Ovary (tissue), 9 donors: ENCODE measurements around the gene GPR55. TPM values are rescaled to one million over a fixed set of nuclear protein-coding genes. Genes with fewer than 3 reads are reported as not detected.

Experiments used
- DNase-seq, 5 donors: peaks; one replicate each; pipeline ENCODE4 v3.0.0-alpha.2; 2019 to 2020
- H3K27ac ChIP-seq, 2 donors: fragments of 200-600 bp; one replicate each; pipeline versions ENCODE4 v1.5.1 to v1.8.0; 2019 to 2022
- H3K27me3 ChIP-seq: fragments of 200-600 bp; one replicate; pipeline ENCODE4 v1.8.0; 2022
- H3K36me3 ChIP-seq: fragments of 200-600 bp; sonication (generic); one replicate; pipeline ENCODE4 v1.5.1; 2019
- H3K4me1 ChIP-seq: one replicate; pipeline ENCODE4 v1.8.1; 2013; ENCODE audit warnings: mild to moderate bottlenecking, moderate library complexity; ENCODE audit not compliant: insufficient read depth
- H3K4me3 ChIP-seq: fragments of 200-600 bp; sonication (generic); one replicate; pipeline ENCODE4 v1.5.1; 2017
- H3K9me3 ChIP-seq, 2 donors: fragments of 200-600 bp in 1 of 2; sonication (generic) in 1 of 2; one replicate each; pipeline versions ENCODE4 v1.5.1 to v1.8.1; 2013 to 2019; ENCODE audit warnings: mild to moderate bottlenecking in 1 of 2, moderate library complexity in 1 of 2
- CTCF ChIP-seq, 3 donors: fragments of 450-650 bp in 2 of 3; fragments of 200-600 bp in 1 of 3; IDR thresholded peaks; one replicate each; pipeline versions ENCODE4 v1.5.1 to v1.8.0; 2016 to 2022; ENCODE audit warnings: antibody characterized with exemption in 3 of 3, mild to moderate bottlenecking in 1 of 3
- EP300 ChIP-seq: sonication (generic); formaldehyde crosslinking; IDR thresholded peaks from one replicate; pipeline ENCODE4 v1.6.1; 2017; ENCODE audit warnings: antibody characterized with exemption
- POLR2A ChIP-seq: fragments of 450-650 bp; IDR thresholded peaks from one replicate; pipeline ENCODE4 v1.6.1; 2017; ENCODE audit warnings: antibody characterized with exemption, mild to moderate bottlenecking, moderate library complexity
- WGBS, 3 donors: extraction: QIAGEN DNeasy Blood & Tissue Kit in 1 of 3; methylation state at CpG; one replicate each; pipeline versions ENCODE4 v1.1.5 to v1.1.7; 2013 to 2017; 5-methylcytosine and 5-hydroxymethylcytosine counted together
- intact Hi-C, 4 donors: fragments of 100-400 bp; cut with DNase I; formaldehyde crosslinking; loops; one replicate each; pipeline versions ENCODE4 v1.11.0 to v1.15.1; 2022 to 2023
- polyA plus RNA-seq, 2 donors: library from polyadenylated mRNA; stranded (reverse); fragments of 200-250 nt in 1 of 2; fragments of 350-450 nt in 1 of 2; fragmentation: Illumina TruSeq in 1 of 2; extraction: RNeasy Lipid Tissue Mini Kit (QIAGEN cat#74804) in 1 of 2; gene quantifications; one replicate each; pipeline ENCODE4 v1.2.3, GENCODE V29; 2013 to 2014
- total RNA-seq, 7 donors: library from RNA; depleted of rRNA in 2 of 7; stranded (reverse); fragments of >200 nt in 2 of 7; fragmentation: NEBNext Ultra II Directional in 3 of 7; extraction: Animal tissue kit (Norgen Biotek cat#: 25700) in 3 of 7; gene quantifications; one replicate each; pipeline versions ENCODE4 v1.1.0 to v1.2.4, GENCODE V29; 2016 to 2023
- donor health status: DM: no; HTN: no; CAD: no; lungs with moderate emphysema.
- donor health status: DM: no; HTN: no; CAD: no.
- donor health status: Bipolar disorder and iron deficiency.
- donor health status: DM: yes; HTN: yes; CAD: no.
- donor health status: DM: no; HTN: no; CAD: no.
- donor health status: DM: yes; HTN: yes; CAD: no.

Gene GPR55
- total and polyA plus RNA-seq, 9 donors = 0.05 to 0.20 (median 0.14) TPM; not detected in 5

GRCh38 chr2:230874876-230875275 lies 50.2 kb downstream of the GPR55 start:
- intact Hi-C loops = no loop called here
- no peaks in the 10 kb centered on the region for H3K27me3 ChIP-seq
- H3K4me3 ChIP-seq = no peak overlapping the region
- DNase-seq = no peak
- 87 to 91% (median 89%) methylated on average over 10 of the region's 10 CpGs for WGBS, 3 donors
- no peak overlapping the region for H3K27ac ChIP-seq
- H3K36me3 ChIP-seq = no peaks in the 10 kb centered on the region
- H3K9me3 ChIP-seq = no peaks in the 10 kb centered on the region
- peaks cover 4% of the 10 kb centered on the region for H3K4me1 ChIP-seq
- TF ChIP-seq CTCF (IDR thresholded peaks at IDR 0.05) = no peak

GRCh38 chr2:230874456-230874855 lies 50.6 kb downstream of the GPR55 start:
- no peak for DNase-seq
- H3K9me3 ChIP-seq = no peaks in the 10 kb centered on the region
- H3K4me3 ChIP-seq = no peak overlapping the region
- H3K27ac ChIP-seq = no peak overlapping the region
- intact Hi-C loops = no loop called here
- no peaks in the 10 kb centered on the region for H3K27me3 ChIP-seq
- peaks cover 4% of the 10 kb centered on the region for H3K4me1 ChIP-seq
- no peaks in the 10 kb centered on the region for H3K36me3 ChIP-seq
- TF ChIP-seq CTCF (IDR thresholded peaks at IDR 0.05) (no peak), EP300 (no peak), POLR2A (no peak)
- WGBS, 3 donors = 88 to 91% (median 89%) methylated on average over 11 of the region's 11 CpGs

GRCh38 chr2:230873661-230874401 lies 51.2 kb downstream of the GPR55 start:
- Histone ChIP-seq H3K4me1 (peaks cover 1% of the 10 kb centered on the region), H3K4me3 (no peak overlapping the region), H3K36me3 (no peaks in the 10 kb centered on the region), H3K27ac (no peak overlapping the region), H3K27me3 (no peaks in the 10 kb centered on the region), H3K9me3 (no peaks in the 10 kb centered on the region)
- TF ChIP-seq CTCF (IDR thresholded peaks at IDR 0.05) (no peak), POLR2A (no peak)
- intact Hi-C loops = no loop called here
- no peak for DNase-seq
- WGBS, 3 donors = 82 to 85% (median 83%) methylated on average over 13 of the region's 13 CpGs

GRCh38 chr2:230872968-230873660 lies 51.9 kb downstream of the GPR55 start:
- no peak overlapping the region for H3K4me3 ChIP-seq
- no peaks in the 10 kb centered on the region for H3K27me3 ChIP-seq
- DNase-seq = no peak
- H3K36me3 ChIP-seq = no peaks in the 10 kb centered on the region
- H3K9me3 ChIP-seq = no peaks in the 10 kb centered on the region
- no peak overlapping the region for H3K27ac ChIP-seq
- H3K4me1 ChIP-seq = no peaks in the 10 kb centered on the region
- TF ChIP-seq POLR2A (no peak), CTCF (IDR thresholded peaks at IDR 0.05) (no peak), EP300 (no peak)
- intact Hi-C loops = no loop called here
- 88 to 90% (median 90%) methylated on average over 21 of the region's 21 CpGs for WGBS, 3 donors
